Bronchial epithelial cell (primary cell): ENCODE measurements around the gene RNF166. TPM values are rescaled to one million over a fixed set of nuclear protein-coding genes. Genes with fewer than 3 reads are reported as not detected.

Experiments used
- DNase-seq: peaks from one replicate; pipeline ENCODE4 v3.0.0-alpha.2; 2010; ENCODE audit warnings: low read depth
- FAIRE-seq: peaks from 2 replicates; lab custom pipeline; 2011; peaks lifted over from hg19 to GRCh38; lab: Jason Lieb, UNC
- H3K27me3 ChIP-seq: 2 replicates; pipeline ENCODE4 v1.5.1; 2011; ENCODE audit warnings: low read length; ENCODE audit not compliant: control insufficient read depth, insufficient read depth
- H3K36me3 ChIP-seq: 2 replicates; pipeline ENCODE4 v1.5.1; 2011; ENCODE audit warnings: low read length; ENCODE audit not compliant: control insufficient read depth, insufficient read depth
- H3K4me3 ChIP-seq: 2 replicates; pipeline ENCODE4 v1.5.1; 2011; ENCODE audit warnings: mild to moderate bottlenecking, low read depth, low read length, control low read depth
- total RNA-seq: library from RNA; depleted of rRNA; stranded (reverse); fragments of >200 nt; gene quantifications from 2 replicates; pipeline ENCODE4 v1.2.1, GENCODE V29; 2014
- TF ChIP-seq, protein P1 (sequence below): IDR thresholded peaks from 2 replicates; pipeline ENCODE4 v1.5.1; 2011; ENCODE audit warnings: mild to moderate bottlenecking, moderate library complexity, low read length, control low read depth, inconsistent platforms; ENCODE audit not compliant: insufficient read depth, severe bottlenecking

Gene RNF166
- total RNA-seq, 1 donor from 2014 or later = 9.7 TPM

- DNase-seq (no peak), FAIRE-seq (no peak)
- Histone ChIP-seq H3K27me3 (no peaks in the 10 kb centered on the region), H3K4me3 (no peak overlapping the region), H3K36me3 (peaks cover 11% of the 10 kb centered on the region)
- TF ChIP-seq, protein P1, sequence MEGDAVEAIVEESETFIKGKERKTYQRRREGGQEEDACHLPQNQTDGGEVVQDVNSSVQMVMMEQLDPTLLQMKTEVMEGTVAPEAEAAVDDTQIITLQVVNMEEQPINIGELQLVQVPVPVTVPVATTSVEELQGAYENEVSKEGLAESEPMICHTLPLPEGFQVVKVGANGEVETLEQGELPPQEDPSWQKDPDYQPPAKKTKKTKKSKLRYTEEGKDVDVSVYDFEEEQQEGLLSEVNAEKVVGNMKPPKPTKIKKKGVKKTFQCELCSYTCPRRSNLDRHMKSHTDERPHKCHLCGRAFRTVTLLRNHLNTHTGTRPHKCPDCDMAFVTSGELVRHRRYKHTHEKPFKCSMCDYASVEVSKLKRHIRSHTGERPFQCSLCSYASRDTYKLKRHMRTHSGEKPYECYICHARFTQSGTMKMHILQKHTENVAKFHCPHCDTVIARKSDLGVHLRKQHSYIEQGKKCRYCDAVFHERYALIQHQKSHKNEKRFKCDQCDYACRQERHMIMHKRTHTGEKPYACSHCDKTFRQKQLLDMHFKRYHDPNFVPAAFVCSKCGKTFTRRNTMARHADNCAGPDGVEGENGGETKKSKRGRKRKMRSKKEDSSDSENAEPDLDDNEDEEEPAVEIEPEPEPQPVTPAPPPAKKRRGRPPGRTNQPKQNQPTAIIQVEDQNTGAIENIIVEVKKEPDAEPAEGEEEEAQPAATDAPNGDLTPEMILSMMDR = no peak
Observed at GRCh38 chr16:88752386-88753002, 46.3 kb upstream of the RNF166 start.

DNA sequence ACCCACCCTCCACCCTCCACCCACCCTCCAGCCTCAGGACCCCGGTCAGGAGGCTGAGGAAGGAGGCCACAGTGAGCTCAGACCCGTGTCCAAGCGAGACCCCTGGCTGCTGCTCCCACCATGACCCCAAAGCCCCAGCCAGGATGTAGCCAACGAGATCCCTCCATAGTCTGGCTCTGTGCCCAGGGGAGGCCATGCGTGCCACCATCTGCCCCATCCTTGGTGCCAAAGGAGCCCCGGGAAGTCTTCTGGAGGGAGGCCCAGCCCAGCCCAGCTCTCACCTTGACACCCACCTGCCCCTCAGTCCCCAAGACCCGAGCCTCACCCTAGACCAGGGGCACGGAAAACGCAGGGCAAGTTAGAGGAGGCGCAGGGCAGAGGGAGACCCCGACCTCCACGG, 44.6 kb upstream of the RNF166 start:
- no peak for DNase-seq
- FAIRE-seq = no peak
- H3K4me3 ChIP-seq = no peak overlapping the region
- H3K36me3 ChIP-seq = peaks cover 12% of the 10 kb centered on the region
- no peaks in the 10 kb centered on the region for H3K27me3 ChIP-seq
- TF ChIP-seq, protein P1 = no peak

GRCh38 chr16:88749358-88749757, 43.1 kb upstream of the RNF166 start:
- peaks cover 12% of the 10 kb centered on the region for H3K36me3 ChIP-seq
- TF ChIP-seq, protein P1 = no peak

GRCh38 chr16:88748364-88748763, 42.2 kb upstream of the RNF166 start:
- DNase-seq = no peak
- TF ChIP-seq, protein P1 = no peak
- no peak overlapping the region for H3K4me3 ChIP-seq
- FAIRE-seq = no peak
- H3K36me3 ChIP-seq = peaks cover 12% of the 10 kb centered on the region
- no peaks in the 10 kb centered on the region for H3K27me3 ChIP-seq

More at GRCh38 chr16:88749358-88749757, 43.1 kb upstream of the RNF166 start:
- no peak for DNase-seq
- Histone ChIP-seq H3K4me3 (no peak overlapping the region), H3K27me3 (no peaks in the 10 kb centered on the region)
- no peak for FAIRE-seq

- H3K36me3 ChIP-seq = peaks cover 16% of the 10 kb centered on the region
- TF ChIP-seq, protein P1 = peak; percentile 79
- FAIRE-seq (no peak), DNase-seq (peak; percentile 40)
- H3K27me3 ChIP-seq = no peaks in the 10 kb centered on the region
- H3K4me3 ChIP-seq = no peak overlapping the region
Observed at GRCh38 chr16:88747588-88748301, 41.5 kb upstream of the RNF166 start.
